Naive thymus-derived CD8-positive, alpha-beta T cell (primary cell): Measurements from ENCODE around the gene SAP130. TPM values are rescaled to one million over a fixed set of nuclear protein-coding genes. Genes with fewer than 3 reads are reported as not detected.
A peak's percentile ranks its signal among the peaks of the same experiment; 100 is the strongest.

ENCODE experiments used
- ATAC-seq, 2 donors: fragments of 150-1000 bp; cut with Tn5 transposase in 1 of 2; sonication (Bioruptor Pico), chemical (Tn5 transposase) in 1 of 2; 1 replicate in 1 of 2; 2 replicates in 1 of 2; pipeline ENCODE4 v1.10.0; 2021; ENCODE audit warnings: mild to moderate bottlenecking in 2 of 2, moderate library complexity in 2 of 2
- POLR2A ChIA-PET: fragments of 350-600 bp; sonication (Branson Sonifier 250); formaldehyde crosslinking; loops from one replicate; lab custom pipeline; 2021; ENCODE audit warnings: antibody characterized with exemption; lab: Charles Lee
- DNase-seq, 10 donors: peaks; one replicate each; pipeline versions ENCODE4 v3.0.0 to v3.0.0-alpha.2; 2020 to 2022
- H3K27ac Mint-ChIP-seq, 10 donors: one replicate each; pipeline ENCODE4 v1.8.0; 2020 to 2022; ENCODE audit warnings: mild to moderate bottlenecking in 10 of 10, mixed read lengths in 10 of 10, moderate library complexity in 4 of 10, inconsistent platforms in 1 of 10
- H3K27me3 Mint-ChIP-seq, 5 donors: one replicate each; pipeline ENCODE4 v1.8.0; 2021 to 2022; ENCODE audit warnings: mixed read lengths in 5 of 5
- H3K36me3 Mint-ChIP-seq, 3 donors: one replicate each; pipeline ENCODE4 v1.8.0; 2020 to 2022; ENCODE audit warnings: mixed read lengths in 3 of 3, mild to moderate bottlenecking in 2 of 3, inconsistent platforms in 1 of 3
- H3K4me1 Mint-ChIP-seq, 4 donors: one replicate each; pipeline ENCODE4 v1.8.0; 2021 to 2022; ENCODE audit warnings: mixed read lengths in 4 of 4
- H3K4me3 Mint-ChIP-seq, 10 donors: one replicate each; pipeline ENCODE4 v1.8.0; 2020 to 2022; ENCODE audit warnings: mild to moderate bottlenecking in 10 of 10, mixed read lengths in 10 of 10, moderate library complexity in 6 of 10, inconsistent platforms in 1 of 10
- H3K9me3 Mint-ChIP-seq, 9 donors: one replicate each; pipeline ENCODE4 v1.8.0; 2020 to 2022; ENCODE audit warnings: mixed read lengths in 9 of 9, mild to moderate bottlenecking in 3 of 9, inconsistent platforms in 1 of 9, moderate library complexity in 1 of 9
- polyA plus RNA-seq, 3 donors: library from polyadenylated mRNA; unstranded; fragments of 300-500 nt; fragmentation: Illumina TruSeq; gene quantifications; one replicate each; pipeline ENCODE4 v1.2.3, GENCODE V29; 2021
- total RNA-seq, 8 experiments: library from RNA in 2 of 8; stranded (reverse) in 2 of 8; gene quantifications; one replicate each; pipeline ENCODE4 v1.2.3 and lab custom pipeline; 2021 to 2026

The SAP130 gene
- total RNA-seq (10 to 100 TPM; 27.4 to 31.2 TPM), polyA plus RNA-seq (10 to 100 TPM in 1 of 3 donors, 1 to 10 TPM in 2; 5.4 to 12.1 (median 5.9) TPM), total RNA-seq (lab: John Stamatoyannopoulos, UW) (14.0 to 27.4 (median 23.3) reads per million in 6 experiments)

GRCh38 chr2:128027801-128028667, at the start of gene SAP130:
Gene SAP130, minus strand, starts transcription at chr2:128028059. Its CDS starts 1,767 bp downstream, at chr2:128026292.
- POLR2A ChIA-PET = interaction anchor here (0.9 to 2.5 kb wide), 3 partner anchors 63 to 502 kb away, joined by 4 to 27 read pairs (median 10); partner anchors contain the start of genes IWS1, SFT2D3 and UGGT1
- H3K4me1 Mint-ChIP-seq = peaks cover 10 to 35% (median 21%) of the 10 kb centered on the region in 4 donors
- DNase-seq (peak; percentile 93 to 99 (median 98)), ATAC-seq (peak; percentile 73 to 74)
- peaks cover 0 to 9% (median 0%) of the 10 kb centered on the region in 3 donors for H3K36me3 Mint-ChIP-seq
- H3K9me3 Mint-ChIP-seq = peaks cover 0 to 3% (median 0%) of the 10 kb centered on the region in 9 donors
- peaks cover 0 to 3% (median 0%) of the 10 kb centered on the region in 5 donors for H3K27me3 Mint-ChIP-seq
- H3K4me3 Mint-ChIP-seq = peak within 1 kb of the TSS; percentile 87 to 98 (median 96)
- peak within 1 kb of the TSS; percentile 72 to 97 (median 94) for H3K27ac Mint-ChIP-seq

DNA sequence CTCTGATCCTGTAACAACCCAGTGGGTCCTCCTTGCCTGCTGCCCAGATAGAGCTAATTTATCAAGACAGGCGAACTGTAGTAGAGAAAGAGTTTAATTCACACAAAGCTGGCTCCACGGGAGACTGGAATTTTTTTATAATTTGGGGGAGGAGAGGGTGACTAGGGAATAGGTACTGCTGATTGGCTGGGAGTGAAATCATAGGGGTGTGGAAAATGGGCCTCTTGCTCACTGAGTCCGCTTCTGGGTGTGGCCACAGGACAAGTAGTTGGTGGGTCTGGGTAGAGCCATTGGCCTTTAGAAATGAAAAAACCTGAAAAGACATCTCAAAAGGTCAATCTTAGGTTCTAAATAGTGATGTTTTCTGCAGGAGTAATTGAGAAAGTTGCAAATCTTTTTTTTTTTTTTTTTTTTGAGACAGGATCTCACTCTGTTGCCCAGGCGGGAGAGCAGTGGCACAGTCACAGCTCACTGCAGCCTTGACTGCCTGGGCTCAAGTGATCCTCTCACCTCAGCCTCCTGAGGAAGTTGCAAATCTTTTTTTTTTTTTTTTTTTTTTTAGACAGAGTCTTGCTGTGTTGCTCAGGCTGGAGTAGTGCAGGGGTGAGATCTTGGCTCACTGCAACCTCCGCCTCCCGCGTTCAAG, 48.7 kb upstream of the SAP130 start:
- H3K36me3 Mint-ChIP-seq = no peaks in the 10 kb centered on the region
- ATAC-seq = no peak
- peaks cover 0 to 2% (median 0%) of the 10 kb centered on the region in 4 donors for H3K4me1 Mint-ChIP-seq
- no peak for DNase-seq
- no peaks in the 10 kb centered on the region for H3K9me3 Mint-ChIP-seq
- H3K27ac Mint-ChIP-seq = no peak overlapping the region
- POLR2A ChIA-PET = no interaction called here
- no peak overlapping the region for H3K4me3 Mint-ChIP-seq
- peaks cover 0 to 2% (median 2%) of the 10 kb centered on the region in 5 donors for H3K27me3 Mint-ChIP-seq

DNA sequence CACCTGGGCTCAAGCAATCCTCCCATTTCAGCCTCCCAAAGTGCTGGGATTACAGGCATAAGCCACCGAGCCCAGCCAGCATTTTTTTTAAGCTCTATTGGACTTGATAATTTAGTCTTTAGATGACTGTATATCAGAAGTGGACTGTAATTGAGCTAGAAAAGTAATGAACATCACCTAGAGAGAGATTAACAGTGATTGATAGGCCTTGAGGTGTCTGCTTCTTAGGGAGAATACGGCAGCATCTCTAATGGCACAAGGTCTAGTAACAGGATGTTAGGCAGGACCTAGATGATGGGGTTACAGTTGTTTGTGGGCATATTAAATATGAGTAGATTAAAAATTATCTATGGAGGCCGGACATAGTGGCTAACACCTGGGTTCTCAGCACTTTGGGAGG, 45.4 kb upstream of the SAP130 start:
- DNase-seq (no peak), ATAC-seq (no peak)
- no peaks in the 10 kb centered on the region for H3K36me3 Mint-ChIP-seq
- H3K27me3 Mint-ChIP-seq = no peaks in the 10 kb centered on the region
- peaks cover 0 to 2% (median 0%) of the 10 kb centered on the region in 4 donors for H3K4me1 Mint-ChIP-seq
- POLR2A ChIA-PET = no interaction called here
- no peak overlapping the region for H3K4me3 Mint-ChIP-seq
- no peaks in the 10 kb centered on the region for H3K9me3 Mint-ChIP-seq
- H3K27ac Mint-ChIP-seq = no peak overlapping the region

GRCh38 chr2:128069769-128070168, 41.9 kb upstream of the SAP130 start:
- POLR2A ChIA-PET = no interaction called here
- ATAC-seq (no peak), DNase-seq (no peak)
- Mint-ChIP-seq H3K9me3 (no peaks in the 10 kb centered on the region), H3K36me3 (no peaks in the 10 kb centered on the region), H3K27ac (no peak overlapping the region), H3K4me3 (no peak overlapping the region), H3K27me3 (no peaks in the 10 kb centered on the region), H3K4me1 (no peaks in the 10 kb centered on the region)

- POLR2A ChIA-PET = no interaction called here
- DNase-seq (no peak), ATAC-seq (no peak)
- H3K4me1 Mint-ChIP-seq = no peaks in the 10 kb centered on the region
- H3K9me3 Mint-ChIP-seq = no peaks in the 10 kb centered on the region
- H3K27me3 Mint-ChIP-seq = peaks cover 0 to 9% (median 0%) of the 10 kb centered on the region in 5 donors
- H3K4me3 Mint-ChIP-seq = no peak overlapping the region
- H3K36me3 Mint-ChIP-seq = no peaks in the 10 kb centered on the region
- H3K27ac Mint-ChIP-seq = no peak overlapping the region
Measured at GRCh38 chr2:128064353-128064752, 36.5 kb upstream of the SAP130 start.

DNA sequence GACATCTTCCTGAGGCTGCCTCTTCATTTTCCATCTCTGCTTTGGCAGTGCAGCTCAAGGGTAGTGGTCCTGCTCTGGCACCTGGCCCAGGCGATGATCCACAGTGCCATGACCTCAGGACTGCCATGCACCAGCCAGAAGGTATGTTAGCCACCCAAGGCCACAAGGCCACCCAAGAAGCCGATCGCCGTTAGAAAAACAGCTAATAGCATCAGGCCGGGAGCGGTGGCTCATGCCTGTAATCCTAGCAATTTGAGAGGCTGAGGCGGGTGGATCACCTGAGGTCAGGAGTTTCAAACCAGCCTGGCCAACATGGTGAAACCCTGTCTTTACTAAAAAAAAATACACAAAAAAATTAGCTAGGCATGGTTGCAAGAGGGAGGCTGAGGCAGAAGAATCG, 34.7 kb upstream of the SAP130 start:
- Mint-ChIP-seq H3K27ac (no peak overlapping the region), H3K27me3 (peaks cover 0 to 9% (median 0%) of the 10 kb centered on the region in 5 donors), H3K9me3 (no peaks in the 10 kb centered on the region), H3K4me1 (no peaks in the 10 kb centered on the region), H3K4me3 (no peak overlapping the region), H3K36me3 (no peaks in the 10 kb centered on the region)
- POLR2A ChIA-PET = no interaction called here
- ATAC-seq = no peak
- no peak for DNase-seq

- POLR2A ChIA-PET = no interaction called here
- Mint-ChIP-seq H3K36me3 (peaks cover 0 to 5% (median 0%) of the 10 kb centered on the region in 3 donors), H3K4me1 (no peaks in the 10 kb centered on the region), H3K27me3 (peaks cover 1 to 15% (median 6%) of the 10 kb centered on the region in 5 donors), H3K4me3 (no peak overlapping the region), H3K9me3 (no peaks in the 10 kb centered on the region), H3K27ac (no peak overlapping the region)
- ATAC-seq = no peak
- DNase-seq = no peak
Measured at GRCh38 chr2:128058114-128058513, 30.3 kb upstream of the SAP130 start.

DNA sequence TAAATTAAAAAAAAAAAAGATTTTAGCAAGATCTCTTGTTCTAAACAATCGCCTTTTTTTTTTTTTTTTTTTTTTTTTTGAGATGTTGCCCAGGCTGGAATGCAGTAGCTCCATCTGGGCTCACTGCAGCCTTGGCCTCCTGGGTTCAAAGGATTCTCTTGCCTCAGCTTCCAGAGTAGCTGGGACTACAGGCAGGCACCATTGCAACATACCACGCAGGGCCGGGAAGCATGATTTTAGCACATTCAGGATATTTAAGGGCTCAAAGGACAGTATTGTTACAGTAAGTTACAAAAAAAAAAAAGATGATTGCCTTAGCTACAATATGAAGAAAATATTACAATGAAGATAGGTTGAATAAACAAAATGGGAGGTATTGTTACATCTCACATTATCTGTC, 29.5 kb upstream of the SAP130 start:
- peaks cover 0 to 5% (median 0%) of the 10 kb centered on the region in 3 donors for H3K36me3 Mint-ChIP-seq
- H3K9me3 Mint-ChIP-seq = no peaks in the 10 kb centered on the region
- DNase-seq = no peak
- H3K4me1 Mint-ChIP-seq = no peaks in the 10 kb centered on the region
- peaks cover 2 to 18% (median 10%) of the 10 kb centered on the region in 5 donors for H3K27me3 Mint-ChIP-seq
- H3K4me3 Mint-ChIP-seq = no peak overlapping the region
- ATAC-seq = no peak
- POLR2A ChIA-PET = no interaction called here
- H3K27ac Mint-ChIP-seq = no peak overlapping the region

DNA sequence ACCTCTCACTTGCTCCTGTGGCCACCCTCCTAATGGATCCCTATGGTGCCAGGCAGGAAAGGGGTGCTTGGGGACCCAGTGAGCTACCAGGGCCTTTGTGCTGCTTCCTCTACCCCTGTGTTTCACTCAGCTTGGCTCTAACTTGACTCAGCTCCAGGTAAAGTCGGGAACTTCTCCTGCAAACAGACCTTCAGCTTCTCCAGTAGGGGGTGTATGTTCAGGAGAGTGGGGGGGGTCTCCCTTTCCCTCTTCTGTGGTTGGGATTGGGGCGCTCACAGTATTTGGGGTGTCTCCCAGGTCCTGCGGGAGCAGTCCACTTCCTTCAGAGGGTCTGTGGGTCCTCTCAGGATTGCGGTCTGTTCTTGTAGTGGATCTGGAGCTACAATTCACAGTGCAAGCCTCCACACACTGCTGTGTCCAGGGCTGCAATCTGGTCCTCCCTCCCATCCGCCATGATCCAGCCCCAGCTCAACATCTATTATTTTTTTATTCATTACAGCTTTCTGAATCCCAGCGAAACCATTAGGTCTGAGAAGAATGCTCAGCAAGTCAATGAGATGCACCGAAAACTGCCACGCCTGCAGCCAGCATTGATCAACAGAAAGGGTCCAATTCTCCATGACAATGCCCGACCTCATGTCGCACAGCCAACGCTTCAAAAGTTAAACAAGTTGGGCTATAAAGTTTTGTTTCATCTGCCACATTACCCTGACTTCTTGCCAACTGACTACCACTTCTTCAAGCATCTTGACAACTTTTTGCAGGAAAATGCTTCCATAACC, 26.4 kb upstream of the SAP130 start:
- peaks cover 19 to 48% (median 31%) of the 10 kb centered on the region in 5 donors for H3K27me3 Mint-ChIP-seq
- no peak overlapping the region for H3K27ac Mint-ChIP-seq

DNA sequence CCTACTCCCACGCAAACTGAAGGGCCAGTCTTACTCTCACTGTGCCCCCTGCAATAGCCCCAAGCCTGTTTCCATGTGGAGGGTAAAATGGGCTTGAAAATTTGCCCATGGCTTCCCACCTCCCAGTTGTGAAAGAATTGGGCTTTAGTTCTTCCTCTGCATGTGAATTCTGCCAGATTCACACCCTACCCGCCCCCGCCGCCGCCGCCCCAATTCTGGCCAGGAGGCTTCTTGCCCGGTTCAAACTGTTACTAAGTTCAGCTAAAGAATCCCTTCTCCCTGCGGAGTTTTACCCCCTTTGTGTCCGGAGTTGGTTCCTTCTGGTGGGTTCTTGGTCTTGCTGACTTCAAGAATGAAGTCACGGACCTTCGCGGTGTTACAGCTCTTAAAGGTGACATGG, 25.5 kb upstream of the SAP130 start:
- POLR2A ChIA-PET = no interaction called here
- Mint-ChIP-seq H3K36me3 (peaks cover 0 to 17% (median 5%) of the 10 kb centered on the region in 3 donors), H3K4me1 (no peaks in the 10 kb centered on the region), H3K4me3 (no peak overlapping the region), H3K27me3 (peaks cover 19 to 58% (median 33%) of the 10 kb centered on the region in 5 donors), H3K27ac (no peak overlapping the region), H3K9me3 (peaks cover 0 to 31% (median 12%) of the 10 kb centered on the region in 9 donors)
- DNase-seq = no peak
- ATAC-seq = no peak

More for the DNA sequence above, 26.4 kb upstream of the SAP130 start:
- H3K9me3 Mint-ChIP-seq = peaks cover 0 to 23% (median 10%) of the 10 kb centered on the region in 9 donors
- H3K36me3 Mint-ChIP-seq = peaks cover 0 to 15% (median 4%) of the 10 kb centered on the region in 3 donors
- no peak overlapping the region for H3K4me3 Mint-ChIP-seq
- DNase-seq (no peak), ATAC-seq (no peak)
- no peaks in the 10 kb centered on the region for H3K4me1 Mint-ChIP-seq
- POLR2A ChIA-PET = no interaction called here

DNA sequence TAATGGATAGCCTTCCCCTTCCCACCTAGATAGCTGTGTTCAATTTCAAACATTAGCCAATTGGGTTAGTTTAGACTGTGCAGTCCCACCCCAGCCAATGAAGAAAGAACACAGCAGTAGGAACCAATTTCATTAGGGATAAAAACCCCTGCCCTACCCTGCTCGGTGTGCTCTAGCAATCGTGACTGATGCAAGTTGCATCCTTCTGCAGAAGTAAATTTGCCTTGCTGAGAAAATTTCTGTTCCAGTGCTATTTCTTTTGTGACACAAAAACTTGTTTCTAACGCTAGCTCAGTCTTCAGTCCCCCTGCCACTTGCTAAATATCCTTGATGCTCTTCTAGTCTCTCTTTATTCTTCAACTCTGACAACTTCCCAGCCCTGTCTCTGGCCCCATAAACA, 15.2 kb upstream of the SAP130 start:
- Mint-ChIP-seq H3K4me3 (no peak overlapping the region), H3K9me3 (peaks cover 8 to 59% (median 22%) of the 10 kb centered on the region in 9 donors), H3K4me1 (peaks cover 0 to 2% (median 0%) of the 10 kb centered on the region in 4 donors), H3K27me3 (peaks cover 10 to 35% (median 19%) of the 10 kb centered on the region in 5 donors), H3K27ac (no peak overlapping the region), H3K36me3 (peaks cover 0 to 20% (median 2%) of the 10 kb centered on the region in 3 donors)
- POLR2A ChIA-PET = no interaction called here
- DNase-seq = no peak
- ATAC-seq = no peak

DNA sequence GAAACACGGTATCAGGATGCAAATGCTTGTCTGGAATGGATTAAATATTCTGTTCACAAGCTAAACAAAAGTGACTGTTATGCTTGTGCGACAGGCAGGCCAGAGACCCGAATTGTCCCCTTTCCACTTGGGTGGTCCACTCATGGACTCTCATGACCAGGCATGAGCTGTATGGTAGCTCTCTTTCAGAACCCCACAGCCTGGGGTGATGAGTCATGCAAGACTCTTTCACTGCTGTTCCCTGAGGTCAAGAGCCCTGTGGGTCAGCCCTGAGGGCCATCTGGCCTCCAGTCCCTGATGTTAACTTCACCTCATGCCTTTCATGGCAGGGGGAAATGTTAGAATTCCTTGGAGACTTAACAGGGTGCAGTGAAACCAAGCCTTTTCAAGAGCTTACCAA, 13.7 kb upstream of the SAP130 start:
- H3K9me3 Mint-ChIP-seq = peaks cover 11 to 62% (median 37%) of the 10 kb centered on the region in 9 donors
- DNase-seq (no peak), ATAC-seq (no peak)
- peaks cover 0 to 2% (median 0%) of the 10 kb centered on the region in 4 donors for H3K4me1 Mint-ChIP-seq
- no peak overlapping the region for H3K4me3 Mint-ChIP-seq
- H3K27ac Mint-ChIP-seq = no peak overlapping the region
- POLR2A ChIA-PET = no interaction called here
- H3K27me3 Mint-ChIP-seq = peaks cover 7 to 29% (median 19%) of the 10 kb centered on the region in 5 donors
- peaks cover 2 to 27% (median 6%) of the 10 kb centered on the region in 3 donors for H3K36me3 Mint-ChIP-seq
